Loucy (cell line): ENCODE measurements around the gene YWHAH.

ENCODE experiments used
- H2AFZ ChIP-seq: fragments of 200-600 bp; sonication (generic); 2 replicates; pipeline ENCODE4 v1.6.0; 2016; ENCODE audit warnings: antibody characterized with exemption, mild to moderate bottlenecking, low read length, moderate library complexity
- H3F3A ChIP-seq: fragments of 200-600 bp; 2 replicates; pipeline ENCODE4 v1.6.0; 2016; ENCODE audit warnings: antibody characterized with exemption, low read depth, mild to moderate bottlenecking
- H3K27me3 ChIP-seq: fragments of 200-600 bp; sonication (generic); 2 replicates; pipeline ENCODE4 v1.6.1; 2014; ENCODE audit warnings: low read length, mild to moderate bottlenecking; ENCODE audit not compliant: insufficient read depth, poor library complexity, severe bottlenecking
- H3K36me3 ChIP-seq: fragments of 200-600 bp; sonication (generic); 2 replicates; pipeline ENCODE4 v1.6.1; 2016; ENCODE audit warnings: low read length; ENCODE audit not compliant: insufficient read depth
- H3K4me1 ChIP-seq: fragments of 200-600 bp; sonication (generic); 2 replicates; pipeline ENCODE4 v1.5.1; 2014; ENCODE audit warnings: low read length, mild to moderate bottlenecking; ENCODE audit not compliant: insufficient read depth, poor library complexity, severe bottlenecking
- H3K4me2 ChIP-seq: fragments of 200-600 bp; sonication (generic); 2 replicates; pipeline ENCODE4 v1.6.0; 2014; ENCODE audit warnings: antibody characterized with exemption, low read length, low read depth, mild to moderate bottlenecking; ENCODE audit not compliant: poor library complexity, severe bottlenecking
- H3K4me3 ChIP-seq: fragments of 200-600 bp; sonication (generic); 2 replicates; pipeline ENCODE4 v1.5.1; 2014; ENCODE audit warnings: low read length, mild to moderate bottlenecking, mixed read lengths; ENCODE audit not compliant: poor library complexity, severe bottlenecking
- H3K79me2 ChIP-seq: fragments of 200-600 bp; sonication (generic); 2 replicates; pipeline ENCODE4 v1.6.1; 2014; ENCODE audit warnings: low read length; ENCODE audit not compliant: insufficient read depth
- H3K9ac ChIP-seq: fragments of 200-600 bp; sonication (generic); 2 replicates; pipeline ENCODE4 v1.6.0; 2014; ENCODE audit warnings: mild to moderate bottlenecking, low read depth, low read length, moderate library complexity; ENCODE audit not compliant: poor library complexity, severe bottlenecking
- H3K9me2 ChIP-seq: fragments of 200-600 bp; sonication (generic); replicated peaks from 2 replicates; pipeline ENCODE4 v1.6.1; 2016; ENCODE audit warnings: low read depth, low read length, mixed read lengths
- H3K9me3 ChIP-seq: fragments of 200-600 bp; sonication (generic); 2 replicates; pipeline ENCODE4 v1.6.1; 2014; ENCODE audit warnings: mild to moderate bottlenecking, antibody characterized with exemption, low read length, low read depth; ENCODE audit not compliant: insufficient read depth
- H4K20me1 ChIP-seq: fragments of 200-600 bp; sonication (generic); 2 replicates; pipeline ENCODE4 v1.6.0; 2014; ENCODE audit warnings: antibody characterized with exemption, low read length, mild to moderate bottlenecking; ENCODE audit not compliant: insufficient read depth, poor library complexity, severe bottlenecking
- EZH2phosphoT487 ChIP-seq: fragments of 200-600 bp; IDR thresholded peaks from 2 replicates; pipeline ENCODE4 v1.6.1; 2018; ENCODE audit warnings: antibody characterized with exemption, mild to moderate bottlenecking, moderate library complexity, borderline replicate concordance
- TF ChIP-seq, protein P1 (sequence below): fragments of 200-600 bp; sonication (generic); conservative IDR thresholded peaks from 2 replicates; pipeline ENCODE4 v1.5.1; 2014; ENCODE audit warnings: mild to moderate bottlenecking, antibody characterized with exemption, low read length

Gene YWHAH

DNA sequence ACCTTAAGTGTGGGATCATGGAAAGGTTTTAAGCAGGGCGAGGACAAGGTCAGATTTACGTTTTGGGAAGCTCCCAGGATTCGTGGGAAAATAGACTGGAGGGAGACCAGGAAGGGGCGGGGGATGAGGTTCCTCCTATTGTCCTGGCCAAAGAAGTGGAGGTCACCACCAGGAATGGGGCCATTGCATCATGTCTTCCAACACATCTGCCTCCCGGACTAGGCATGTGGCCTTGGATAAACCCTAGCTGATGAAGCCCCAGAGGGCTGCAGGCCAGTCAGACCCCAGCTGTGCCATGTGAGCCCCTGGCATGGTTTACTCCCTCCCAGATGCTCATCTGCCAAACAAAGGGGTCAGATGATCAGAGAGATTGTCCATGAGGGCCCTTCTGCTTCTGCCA, 11.5 kb upstream of the YWHAH start:
- H3K36me3 ChIP-seq: no peaks in the 10 kb centered on the region
- H4K20me1 ChIP-seq: no peaks in the 10 kb centered on the region
- H3K9me2 ChIP-seq: no peaks in the 10 kb centered on the region
- H3K9ac ChIP-seq: no peak overlapping the region
- H3K4me2 ChIP-seq: no peak overlapping the region
- TF ChIP-seq, protein P1, sequence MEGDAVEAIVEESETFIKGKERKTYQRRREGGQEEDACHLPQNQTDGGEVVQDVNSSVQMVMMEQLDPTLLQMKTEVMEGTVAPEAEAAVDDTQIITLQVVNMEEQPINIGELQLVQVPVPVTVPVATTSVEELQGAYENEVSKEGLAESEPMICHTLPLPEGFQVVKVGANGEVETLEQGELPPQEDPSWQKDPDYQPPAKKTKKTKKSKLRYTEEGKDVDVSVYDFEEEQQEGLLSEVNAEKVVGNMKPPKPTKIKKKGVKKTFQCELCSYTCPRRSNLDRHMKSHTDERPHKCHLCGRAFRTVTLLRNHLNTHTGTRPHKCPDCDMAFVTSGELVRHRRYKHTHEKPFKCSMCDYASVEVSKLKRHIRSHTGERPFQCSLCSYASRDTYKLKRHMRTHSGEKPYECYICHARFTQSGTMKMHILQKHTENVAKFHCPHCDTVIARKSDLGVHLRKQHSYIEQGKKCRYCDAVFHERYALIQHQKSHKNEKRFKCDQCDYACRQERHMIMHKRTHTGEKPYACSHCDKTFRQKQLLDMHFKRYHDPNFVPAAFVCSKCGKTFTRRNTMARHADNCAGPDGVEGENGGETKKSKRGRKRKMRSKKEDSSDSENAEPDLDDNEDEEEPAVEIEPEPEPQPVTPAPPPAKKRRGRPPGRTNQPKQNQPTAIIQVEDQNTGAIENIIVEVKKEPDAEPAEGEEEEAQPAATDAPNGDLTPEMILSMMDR: no peak
- TF ChIP-seq EZH2phosphoT487: no peak
- H2AFZ ChIP-seq: no peak overlapping the region
- no peak overlapping the region for H3K4me3 ChIP-seq
- H3F3A ChIP-seq: no peaks in the 10 kb centered on the region
- no peaks in the 10 kb centered on the region for H3K9me3 ChIP-seq
- no peaks in the 10 kb centered on the region for H3K79me2 ChIP-seq
- H3K27me3 ChIP-seq: no peaks in the 10 kb centered on the region
- H3K4me1 ChIP-seq: peaks cover 17% of the 10 kb centered on the region

DNA sequence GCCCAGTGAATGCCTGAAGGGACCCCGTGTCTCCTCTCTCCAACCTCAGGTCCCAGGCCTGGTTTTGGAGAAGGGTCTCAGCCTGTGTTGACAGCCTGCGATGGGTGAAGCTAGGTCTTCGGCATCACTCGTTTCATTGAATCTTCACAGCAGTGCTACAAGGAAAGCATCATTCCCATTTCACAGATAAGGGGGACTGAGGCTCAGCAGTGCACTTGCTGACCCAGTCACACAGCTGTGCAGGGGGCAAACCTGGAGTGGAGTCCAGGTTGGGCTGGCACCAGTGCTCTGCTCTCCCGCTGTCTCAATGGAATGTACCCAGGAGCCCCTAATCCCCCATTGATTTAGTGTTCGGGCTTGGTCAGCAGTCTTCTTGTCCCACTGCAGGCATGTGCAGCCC, 10.9 kb upstream of the YWHAH start:
- Histone ChIP-seq H3K4me1 (peaks cover 17% of the 10 kb centered on the region), H3F3A (no peaks in the 10 kb centered on the region), H3K9me3 (no peaks in the 10 kb centered on the region), H4K20me1 (no peaks in the 10 kb centered on the region), H3K4me3 (no peak overlapping the region), H3K9me2 (no peaks in the 10 kb centered on the region), H3K9ac (no peak overlapping the region), H3K27me3 (no peaks in the 10 kb centered on the region), H3K4me2 (no peak overlapping the region), H3K79me2 (no peaks in the 10 kb centered on the region), H3K36me3 (no peaks in the 10 kb centered on the region), H2AFZ (no peak overlapping the region)
- TF ChIP-seq, protein P1: no peak
- TF ChIP-seq EZH2phosphoT487: no peak

DNA sequence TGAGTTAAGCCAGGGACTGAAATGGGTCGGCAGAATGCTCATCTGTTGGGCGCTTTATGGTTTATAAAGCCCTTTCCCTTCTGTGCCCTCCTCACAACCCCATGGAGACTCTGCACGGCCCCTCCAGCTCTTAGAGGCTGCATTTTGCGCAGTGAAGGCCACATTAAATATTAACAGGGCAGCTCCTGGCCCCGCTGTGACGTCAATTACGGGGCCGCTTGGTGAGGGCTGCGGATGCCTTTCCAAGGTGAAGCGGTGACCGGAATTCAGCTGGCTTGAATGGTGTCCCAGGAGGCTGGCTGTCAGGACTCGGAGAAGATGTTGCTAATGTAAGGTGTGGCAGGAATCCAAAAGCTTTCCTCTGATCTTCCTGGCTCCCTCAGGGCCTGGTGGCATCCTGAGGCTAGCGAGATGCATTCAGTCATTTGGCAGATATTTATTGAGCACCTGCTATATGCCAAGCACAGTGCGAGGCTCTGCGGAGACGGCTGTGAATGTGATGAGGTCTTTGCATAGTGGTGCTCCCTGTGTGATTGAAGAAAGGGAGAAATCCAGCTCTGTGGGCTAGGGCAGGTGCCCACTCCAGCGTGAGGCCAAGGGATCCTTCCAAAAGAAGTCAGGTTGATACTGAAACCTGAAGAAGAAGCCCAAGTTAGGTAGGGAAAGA, 10.4 kb upstream of the YWHAH start:
- Histone ChIP-seq H3K4me2 (no peak overlapping the region), H3K36me3 (no peaks in the 10 kb centered on the region), H2AFZ (no peak overlapping the region), H4K20me1 (no peaks in the 10 kb centered on the region), H3K27me3 (no peaks in the 10 kb centered on the region), H3K9me2 (no peaks in the 10 kb centered on the region), H3K4me1 (peaks cover 17% of the 10 kb centered on the region), H3K9me3 (no peaks in the 10 kb centered on the region), H3K4me3 (no peak overlapping the region), H3F3A (no peaks in the 10 kb centered on the region), H3K9ac (no peak overlapping the region), H3K79me2 (no peaks in the 10 kb centered on the region)
- TF ChIP-seq, protein P1: no peak
- no peak for TF ChIP-seq EZH2phosphoT487
